Smooth muscle cell (in vitro differentiated cells): ENCODE measurements around the gene TMEM89. TPM values are rescaled to one million over a fixed set of nuclear protein-coding genes. Genes with fewer than 3 reads are reported as not detected.

Experiments
- DNase-seq: peaks from one replicate; lab custom pipeline; 2025; ENCODE audit not compliant: unreplicated experiment; lab: John Stamatoyannopoulos, UW
- H2AFZ ChIP-seq: fragments of 200-600 bp; sonication (generic); 2 replicates; pipeline ENCODE4 v1.6.0; 2016; ENCODE audit warnings: antibody characterized with exemption, low read depth, mild to moderate bottlenecking
- H3F3A ChIP-seq: fragments of 200-600 bp; sonication (generic); 2 replicates; pipeline ENCODE4 v1.6.0; 2017; ENCODE audit warnings: antibody characterized with exemption, low read depth
- H3K27ac ChIP-seq: fragments of 200-600 bp; sonication (generic); 2 replicates; pipeline ENCODE4 v1.5.1; 2016; ENCODE audit warnings: low read depth, mild to moderate bottlenecking
- H3K27me3 ChIP-seq: fragments of 200-600 bp; sonication (generic); 2 replicates; pipeline ENCODE4 v1.6.1; 2016; ENCODE audit warnings: low read depth, mild to moderate bottlenecking
- H3K36me3 ChIP-seq: fragments of 200-600 bp; sonication (generic); 2 replicates; pipeline ENCODE4 v1.5.1; 2016; ENCODE audit warnings: low read depth
- H3K4me1 ChIP-seq: fragments of 200-600 bp; sonication (generic); 2 replicates; pipeline ENCODE4 v1.5.1; 2016; ENCODE audit warnings: low read depth
- H3K4me2 ChIP-seq: fragments of 200-600 bp; sonication (generic); 2 replicates; pipeline ENCODE4 v1.6.0; 2016; ENCODE audit warnings: mild to moderate bottlenecking
- H3K4me3 ChIP-seq: fragments of 200-600 bp; sonication (generic); 2 replicates; pipeline ENCODE4 v1.5.1; 2016; ENCODE audit warnings: mild to moderate bottlenecking
- H3K79me2 ChIP-seq: fragments of 200-600 bp; sonication (generic); 2 replicates; pipeline ENCODE4 v1.6.0; 2016; ENCODE audit warnings: low read depth, mild to moderate bottlenecking
- H3K9ac ChIP-seq: fragments of 200-600 bp; sonication (generic); 2 replicates; pipeline ENCODE4 v1.6.0; 2016; ENCODE audit warnings: low read depth
- H3K9me3 ChIP-seq: fragments of 200-600 bp; sonication (generic); replicated peaks from 2 replicates; pipeline ENCODE4 v1.5.1; 2016; ENCODE audit warnings: low read depth
- H4K20me1 ChIP-seq: fragments of 200-600 bp; sonication (generic); 2 replicates; pipeline ENCODE4 v1.6.0; 2016; ENCODE audit warnings: low read depth
- CTCF ChIP-seq: fragments of 200-600 bp; sonication (generic); IDR thresholded peaks from 2 replicates; pipeline ENCODE4 v1.5.1; 2017; ENCODE audit warnings: borderline replicate concordance, mild to moderate bottlenecking, antibody characterized with exemption; ENCODE audit not compliant: insufficient read depth, poor library complexity, severe bottlenecking
- WGBS: methylation state at CpG from one replicate; pipeline ENCODE4 v1.1.7; 2016; ENCODE audit warnings: low lambda C conversion rate; 5-methylcytosine and 5-hydroxymethylcytosine counted together
- polyA plus RNA-seq: library from polyadenylated mRNA; unstranded; fragments of >200 nt; fragmentation: Nextera tagmentation; extraction: Ambion mirVana; gene quantifications from 2 replicates; pipeline ENCODE4 v1.2.1, GENCODE V29; 2016
- total RNA-seq: library from RNA; depleted of rRNA; stranded (reverse); fragments of >200 nt; gene quantifications from 2 replicates; pipeline ENCODE4 v1.2.3, GENCODE V29; 2014

TMEM89 gene
- total and polyA plus RNA-seq, 2 experiments from 2014 or later: 0.25 TPM; not detected in 1

GRCh38 chr3:48599077-48599501, 22.5 kb downstream of the TMEM89 start:
- no peaks in the 10 kb centered on the region for H3K9me3 ChIP-seq
- no peak for DNase-seq
- no peaks in the 10 kb centered on the region for H3K27me3 ChIP-seq
- no peaks in the 10 kb centered on the region for H4K20me1 ChIP-seq
- 74% methylated on average over 10 of the region's 11 CpGs for WGBS
- peak overlapping the region; percentile 100 for H3K27ac ChIP-seq
- TF ChIP-seq CTCF: no peak
- peak overlapping the region; percentile 80 for H3K4me2 ChIP-seq
- no peak overlapping the region for H3K4me3 ChIP-seq
- H3F3A ChIP-seq: peaks cover 40% of the 10 kb centered on the region
- peak overlapping the region; percentile 91 for H3K9ac ChIP-seq
- no peaks in the 10 kb centered on the region for H3K36me3 ChIP-seq
- H3K79me2 ChIP-seq: peaks cover 5% of the 10 kb centered on the region
- H2AFZ ChIP-seq: no peak overlapping the region
- peaks cover 20% of the 10 kb centered on the region for H3K4me1 ChIP-seq

- peak overlapping the region; percentile 91 for H3K9ac ChIP-seq
- H3K27me3 ChIP-seq: no peaks in the 10 kb centered on the region
- WGBS: 17% methylated on average over 5 of the region's 5 CpGs
- DNase-seq: peak; percentile 34
- peaks cover 40% of the 10 kb centered on the region for H3F3A ChIP-seq
- H3K79me2 ChIP-seq: peaks cover 11% of the 10 kb centered on the region
- H3K4me1 ChIP-seq: peaks cover 20% of the 10 kb centered on the region
- TF ChIP-seq CTCF: peak; percentile 8
- H3K4me2 ChIP-seq: peak overlapping the region; percentile 80
- no peaks in the 10 kb centered on the region for H3K36me3 ChIP-seq
- H3K9me3 ChIP-seq: no peaks in the 10 kb centered on the region
- peak overlapping the region; percentile 100 for H3K27ac ChIP-seq
- H3K4me3 ChIP-seq: no peak overlapping the region
- peaks cover 5% of the 10 kb centered on the region for H4K20me1 ChIP-seq
- H2AFZ ChIP-seq: no peak overlapping the region
These were observed 23.1 kb downstream of the TMEM89 start for GRCh38 chr3:48598323-48599076.

- 90% methylated on average over 6 of the region's 6 CpGs for WGBS
- peaks cover 15% of the 10 kb centered on the region for H3K79me2 ChIP-seq
- H3K27ac ChIP-seq: peak overlapping the region; percentile 100
- peaks cover 16% of the 10 kb centered on the region for H4K20me1 ChIP-seq
- H3K27me3 ChIP-seq: no peaks in the 10 kb centered on the region
- no peak overlapping the region for H2AFZ ChIP-seq
- H3K36me3 ChIP-seq: no peaks in the 10 kb centered on the region
- H3K4me3 ChIP-seq: no peak overlapping the region
- H3F3A ChIP-seq: peaks cover 40% of the 10 kb centered on the region
- no peaks in the 10 kb centered on the region for H3K9me3 ChIP-seq
- TF ChIP-seq CTCF: no peak
- H3K4me2 ChIP-seq: peak overlapping the region; percentile 80
- no peak for DNase-seq
- peak overlapping the region; percentile 91 for H3K9ac ChIP-seq
- H3K4me1 ChIP-seq: peaks cover 20% of the 10 kb centered on the region
These were observed 24.2 kb downstream of the TMEM89 start for GRCh38 chr3:48597408-48597800.
